DMS79 treated with DMSO at 0.1 percent for 48 hours (cell line): ENCODE measurements around the gene MCIDAS.

Experiments
- DNase-seq: peaks from one replicate; lab custom pipeline; 2025; lab: John Stamatoyannopoulos, UW

MCIDAS gene

DNA sequence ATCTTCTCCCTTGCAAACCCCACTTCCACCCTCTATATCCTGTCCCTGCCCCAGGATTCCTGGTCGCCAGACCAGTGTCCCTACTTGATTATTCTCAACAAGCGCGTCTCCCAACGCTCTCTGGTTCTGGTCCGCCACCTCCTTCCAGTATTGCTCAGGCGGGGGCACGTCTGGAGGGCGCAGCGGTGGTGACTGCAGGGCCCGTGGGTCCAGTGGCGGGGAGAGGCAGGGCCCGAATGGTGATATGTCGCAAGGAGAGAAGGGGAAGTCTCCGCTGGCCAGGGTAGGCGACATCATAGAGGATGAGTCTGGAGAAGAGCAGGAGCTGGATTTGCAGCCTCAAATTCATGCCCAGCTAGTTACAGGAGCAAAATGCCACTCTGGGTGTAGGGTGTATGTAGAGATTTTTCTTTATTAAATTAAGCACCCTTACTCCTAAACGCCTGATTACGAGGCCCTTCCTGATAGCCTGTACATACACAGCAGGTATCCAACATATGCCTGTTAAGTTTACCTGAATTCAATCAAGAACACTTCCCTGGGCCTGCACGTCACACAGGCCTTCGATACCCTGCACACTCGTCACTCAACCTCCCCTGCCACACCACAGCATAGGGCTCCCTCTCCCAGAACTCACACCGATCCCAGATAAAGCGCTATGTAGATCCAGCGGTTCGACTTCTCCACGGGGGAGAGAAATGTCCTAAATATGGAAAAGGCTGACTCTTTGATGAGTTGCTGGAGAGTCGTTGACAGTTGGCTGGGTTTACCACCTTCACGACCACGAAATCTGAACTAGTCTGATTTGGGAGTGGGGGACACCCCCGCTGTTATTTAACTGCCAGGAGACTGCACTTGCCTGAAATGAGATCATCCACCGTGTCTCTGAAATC lies 4.8 kb downstream of the MCIDAS start:
- no peak for DNase-seq

DNA sequence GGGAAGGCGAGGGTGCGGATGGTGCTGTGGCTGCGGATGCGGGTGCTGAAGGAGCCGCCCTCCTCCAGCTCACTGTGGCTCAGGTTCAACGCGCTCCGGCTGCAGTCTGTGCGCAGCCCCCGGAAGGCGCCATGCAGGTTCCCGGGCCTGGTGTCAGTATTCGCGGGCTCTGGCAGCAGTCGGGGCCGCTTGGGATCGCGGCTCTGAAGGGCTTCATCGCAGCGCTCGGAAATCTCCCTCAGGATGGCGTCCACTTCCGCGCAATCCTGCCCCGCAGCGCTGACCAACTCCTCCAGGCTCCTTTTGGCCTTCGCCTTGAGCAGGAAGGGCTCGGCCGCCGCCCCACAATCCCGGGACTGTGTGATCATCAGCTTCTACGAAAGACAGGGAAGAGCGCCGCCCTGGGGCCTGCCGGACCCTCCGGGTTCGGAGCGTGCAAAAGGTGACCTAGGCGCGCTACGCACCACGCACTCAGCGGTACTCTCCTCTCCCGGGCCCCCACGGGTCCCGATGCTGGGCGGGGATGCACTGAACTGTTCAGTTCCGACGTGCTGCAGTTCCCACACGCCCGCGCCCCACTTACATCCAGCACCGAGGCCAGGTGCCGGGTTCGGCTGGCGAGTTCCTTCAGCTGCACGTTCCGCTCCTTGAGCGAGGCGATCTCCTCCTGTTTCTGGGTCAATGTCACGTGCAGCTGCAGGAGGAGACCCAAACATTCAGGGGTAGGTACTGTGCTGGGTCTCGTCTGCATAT lies 6.5 kb downstream of the MCIDAS start:
- no peak for DNase-seq

GRCh38 chr5:55219770-55220169 lies 7.3 kb downstream of the MCIDAS start:
- DNase-seq, result no peak

- peak; percentile 77 for DNase-seq
These were observed 8.1 kb downstream of the MCIDAS start for GRCh38 chr5:55218967-55219366.

GRCh38 chr5:55211184-55211874 lies 15.8 kb downstream of the MCIDAS start:
- DNase-seq, result no peak

GRCh38 chr5:55205001-55205400 lies 22.1 kb downstream of the MCIDAS start:
- no peak for DNase-seq

GRCh38 chr5:55191165-55191564 lies 36.0 kb downstream of the MCIDAS start:
- no peak for DNase-seq

GRCh38 chr5:55188656-55189540 lies 38.2 kb downstream of the MCIDAS start:
- no peak for DNase-seq

DNA sequence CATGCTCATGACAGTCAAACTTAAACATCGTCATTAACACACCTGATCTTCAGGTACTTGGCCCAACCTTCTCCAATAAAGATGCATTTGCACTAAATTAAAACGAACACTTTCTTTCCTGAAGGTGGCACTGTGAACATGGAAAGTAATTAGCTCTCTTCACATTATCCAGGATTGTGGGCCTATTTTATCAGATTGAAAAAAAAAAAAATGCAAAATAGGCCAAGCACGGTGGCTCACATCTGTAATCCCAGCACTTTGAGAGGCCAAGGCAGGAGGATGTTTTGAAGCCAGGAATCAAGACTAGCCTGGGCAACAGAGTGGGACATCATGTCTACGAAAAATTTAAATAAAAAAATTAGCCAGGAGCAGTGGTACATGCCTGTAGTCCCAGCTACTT lies 39.7 kb downstream of the MCIDAS start:
- peak; percentile 21 for DNase-seq

- DNase-seq, result no peak
These were observed 47.1 kb downstream of the MCIDAS start for GRCh38 chr5:55180016-55180415.

DNA sequence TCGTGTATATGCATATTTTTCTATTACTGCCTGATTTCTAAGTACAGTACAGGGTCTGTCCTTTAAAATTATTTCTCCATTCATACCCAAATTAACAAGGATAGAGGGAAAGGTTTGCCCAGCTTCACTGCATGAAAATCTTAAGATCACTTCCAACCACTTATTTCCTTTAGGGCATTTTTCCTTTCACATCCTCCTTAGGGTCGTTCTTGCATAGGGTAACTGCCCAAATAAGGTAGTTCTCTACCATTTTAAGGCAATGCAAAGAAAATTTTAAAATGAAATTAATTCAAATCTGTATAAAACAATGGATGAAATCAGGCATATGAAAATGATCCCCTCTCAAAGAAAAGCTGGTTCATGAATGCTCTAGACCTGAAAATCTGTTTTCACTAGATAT lies 50.0 kb downstream of the MCIDAS start:
- no peak for DNase-seq

- peak; percentile 22 for DNase-seq
These were observed 50.8 kb downstream of the MCIDAS start for GRCh38 chr5:55176176-55176818.

GRCh38 chr5:55175781-55176175 lies 51.3 kb downstream of the MCIDAS start:
- DNase-seq, result no peak

DNA sequence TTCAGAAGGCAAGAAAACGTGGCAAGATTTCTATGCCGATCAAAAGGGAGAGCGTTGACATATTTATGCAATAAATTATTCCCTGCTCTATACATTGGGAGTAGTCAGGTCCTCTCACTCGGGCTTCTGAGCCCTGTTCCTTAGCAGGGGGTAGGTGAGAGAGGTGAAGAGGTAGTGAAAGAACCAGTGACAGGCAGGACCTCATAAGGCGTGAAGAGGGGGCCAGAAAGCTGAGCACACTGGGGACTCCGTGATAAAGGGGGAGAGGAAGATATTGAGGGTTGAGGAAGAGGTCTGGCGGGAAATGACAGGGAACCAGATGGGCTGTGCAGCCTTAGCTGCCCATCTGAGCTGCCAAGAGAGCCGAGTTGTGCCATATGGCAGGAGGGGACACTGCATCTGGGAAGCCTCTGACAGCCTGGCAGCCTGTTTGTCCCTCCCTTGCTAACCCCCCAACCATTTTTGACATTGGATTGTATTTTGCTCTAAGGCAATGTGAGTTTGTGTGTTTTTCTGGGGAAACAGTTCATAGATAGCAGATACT lies 53.4 kb downstream of the MCIDAS start:
- DNase-seq, result no peak

- peak; percentile 36 for DNase-seq
These were observed 54.0 kb downstream of the MCIDAS start, which contains the start of gene CDC20B for GRCh38 chr5:55172937-55173686. TSS of gene CDC20B (minus strand) at chr5:55173177. CDS start at chr5:55173000, 177 bp downstream.

GRCh38 chr5:55172051-55172899 lies 54.8 kb downstream of the MCIDAS start:
- DNase-seq, result peak; percentile 38

- DNase-seq, result no peak
These were observed 55.6 kb downstream of the MCIDAS start for GRCh38 chr5:55171471-55171870.
